A673 (cell line): ENCODE measurements around the gene ADAMTSL2.

Source experiments
- EZH2 ChIP-seq: fragments of 200-600 bp; sonication (generic); IDR thresholded peaks from 2 replicates; pipeline ENCODE4 v1.6.1; 2017; ENCODE audit warnings: borderline replicate concordance, low read depth, mild to moderate bottlenecking, mixed read lengths, antibody characterized with exemption, low read length; ENCODE audit not compliant: poor library complexity, severe bottlenecking
- TF ChIP-seq, protein P1 (sequence below): fragments of 300-800, 200-600 bp; sonication (generic); conservative IDR thresholded peaks from 2 replicates; pipeline ENCODE4 v1.5.1; 2017; ENCODE audit warnings: low read depth, mild to moderate bottlenecking, antibody characterized with exemption, low read length, moderate library complexity, mixed read lengths

DNA sequence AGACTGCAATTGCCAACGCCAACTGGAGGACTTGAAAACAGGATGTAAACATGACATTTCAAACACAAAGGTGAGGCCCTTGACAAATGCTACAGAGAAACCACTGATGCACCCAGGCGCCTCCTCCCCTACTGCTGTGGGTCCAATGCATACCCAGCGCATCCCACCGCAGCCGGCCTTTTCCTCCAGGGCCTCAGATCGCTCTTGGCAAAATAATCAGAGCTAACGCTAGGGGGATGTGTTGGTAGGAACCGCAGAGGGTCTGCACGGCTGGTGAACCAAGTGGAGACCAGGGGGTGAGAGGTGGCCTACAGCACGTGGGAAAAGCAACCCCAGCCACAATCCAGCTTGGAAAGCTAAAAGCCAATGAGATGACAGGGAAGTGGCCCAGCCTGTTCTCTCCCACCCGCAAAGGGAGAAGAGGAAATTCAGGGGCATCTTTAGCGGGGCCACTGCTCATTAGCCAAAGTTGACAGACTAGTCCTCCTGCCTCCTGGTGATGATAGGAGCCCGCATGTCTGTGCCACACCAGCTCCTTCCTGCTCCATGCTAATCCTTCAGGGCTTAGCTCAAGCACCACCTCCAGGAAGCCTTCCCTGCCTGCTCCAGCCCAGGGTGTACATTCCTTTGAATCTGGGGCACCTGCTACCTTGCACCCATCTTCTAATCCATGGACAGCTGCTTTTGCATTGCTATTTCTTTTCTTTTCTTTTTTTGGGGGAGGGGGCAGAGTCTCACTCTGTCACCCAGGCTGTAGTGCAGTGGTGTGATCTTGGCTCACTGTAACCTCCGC, 68.8 kb downstream of the ADAMTSL2 start:
- TF ChIP-seq, protein P1, sequence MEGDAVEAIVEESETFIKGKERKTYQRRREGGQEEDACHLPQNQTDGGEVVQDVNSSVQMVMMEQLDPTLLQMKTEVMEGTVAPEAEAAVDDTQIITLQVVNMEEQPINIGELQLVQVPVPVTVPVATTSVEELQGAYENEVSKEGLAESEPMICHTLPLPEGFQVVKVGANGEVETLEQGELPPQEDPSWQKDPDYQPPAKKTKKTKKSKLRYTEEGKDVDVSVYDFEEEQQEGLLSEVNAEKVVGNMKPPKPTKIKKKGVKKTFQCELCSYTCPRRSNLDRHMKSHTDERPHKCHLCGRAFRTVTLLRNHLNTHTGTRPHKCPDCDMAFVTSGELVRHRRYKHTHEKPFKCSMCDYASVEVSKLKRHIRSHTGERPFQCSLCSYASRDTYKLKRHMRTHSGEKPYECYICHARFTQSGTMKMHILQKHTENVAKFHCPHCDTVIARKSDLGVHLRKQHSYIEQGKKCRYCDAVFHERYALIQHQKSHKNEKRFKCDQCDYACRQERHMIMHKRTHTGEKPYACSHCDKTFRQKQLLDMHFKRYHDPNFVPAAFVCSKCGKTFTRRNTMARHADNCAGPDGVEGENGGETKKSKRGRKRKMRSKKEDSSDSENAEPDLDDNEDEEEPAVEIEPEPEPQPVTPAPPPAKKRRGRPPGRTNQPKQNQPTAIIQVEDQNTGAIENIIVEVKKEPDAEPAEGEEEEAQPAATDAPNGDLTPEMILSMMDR = no peak
- no peak for TF ChIP-seq EZH2
